ENCODE results near the gene FBXL3.

FBXL3 gene

DNA sequence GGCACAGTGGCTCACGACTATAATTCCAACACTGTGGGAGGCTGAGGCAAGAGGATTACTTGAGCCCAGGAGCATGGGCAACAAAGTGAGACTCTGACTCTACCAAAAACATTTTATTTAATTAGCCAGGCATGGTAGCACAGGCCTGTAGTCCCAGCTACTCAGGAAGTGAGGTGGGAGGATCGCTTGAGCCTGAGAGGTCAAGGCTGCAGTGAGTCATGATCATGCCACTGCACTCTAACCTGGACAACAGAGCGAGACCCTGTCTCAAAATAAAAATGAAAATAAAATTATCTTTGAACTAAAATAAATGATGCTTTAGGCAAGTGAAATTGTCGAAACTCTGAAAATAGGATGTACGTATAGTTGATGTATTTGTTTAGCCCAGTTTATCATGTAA is 43.3 kb downstream of the FBXL3 start:
- no peak for TF ChIP-seq ZNF274 (IDR thresholded peaks at IDR 0.05; ENCODE audit: low read depth, low read length)
- no peak overlapping the region for H3K4me3 ChIP-seq (ENCODE audit: low read length)

DNA sequence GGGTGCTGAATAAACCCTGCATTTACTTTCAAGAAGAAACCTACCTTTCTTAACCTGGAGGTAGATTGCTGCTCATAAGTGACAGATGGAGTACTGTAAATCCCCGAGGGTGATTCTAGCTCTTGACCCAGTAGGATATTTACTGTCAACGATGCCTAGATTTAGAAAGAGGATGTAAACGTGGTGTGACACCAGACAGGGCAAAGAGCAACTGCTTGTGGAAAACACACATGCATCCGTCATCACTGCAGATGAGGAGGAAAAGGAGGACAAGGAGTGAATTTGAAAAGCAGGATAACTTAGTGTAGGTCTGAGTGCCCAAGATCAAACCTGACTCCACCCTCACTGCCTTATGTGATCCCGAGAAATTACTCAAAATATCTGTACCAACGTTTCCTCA is 44.9 kb downstream of the FBXL3 start:
- H3K4me3 ChIP-seq (ENCODE audit: low read length) = no peak overlapping the region
- TF ChIP-seq ZNF274 (IDR thresholded peaks at IDR 0.05; ENCODE audit: low read depth, low read length) = no peak

DNA sequence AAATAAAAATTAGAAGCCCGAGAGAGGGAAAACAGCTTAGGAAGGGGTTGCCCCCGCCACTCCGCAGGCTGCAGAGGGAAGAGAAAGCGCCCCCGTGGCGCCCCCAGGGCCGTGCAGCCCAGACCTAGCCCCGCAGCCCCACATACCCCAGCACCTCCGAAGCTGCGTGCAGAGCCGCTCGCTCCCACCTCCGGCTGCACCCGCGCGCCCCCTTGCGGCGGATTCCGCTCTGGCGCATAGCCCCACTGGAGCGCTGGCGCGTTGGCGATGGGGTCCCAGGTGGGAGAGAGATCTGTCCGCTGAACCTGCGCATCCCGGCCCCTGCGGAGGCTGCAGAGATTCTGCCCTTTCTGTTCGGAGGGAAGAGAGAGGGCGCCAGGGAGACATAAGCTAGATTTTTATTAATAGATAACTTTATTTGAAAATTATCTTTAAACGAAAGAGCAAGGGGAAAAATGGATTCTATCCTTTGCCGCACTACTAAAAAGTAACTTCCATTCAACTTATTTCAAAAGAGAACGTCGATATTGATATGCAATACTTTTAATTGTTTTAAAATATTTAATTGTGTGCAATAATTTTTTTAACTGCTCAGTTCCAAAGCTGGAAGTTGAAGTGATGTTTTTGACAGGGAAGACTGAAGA is 46.8 kb downstream of the FBXL3 start:
- H3K4me3 ChIP-seq (ENCODE audit: low read length) = no peak overlapping the region
- TF ChIP-seq ZNF274 (IDR thresholded peaks at IDR 0.05; ENCODE audit: low read depth, low read length) = no peak

DNA sequence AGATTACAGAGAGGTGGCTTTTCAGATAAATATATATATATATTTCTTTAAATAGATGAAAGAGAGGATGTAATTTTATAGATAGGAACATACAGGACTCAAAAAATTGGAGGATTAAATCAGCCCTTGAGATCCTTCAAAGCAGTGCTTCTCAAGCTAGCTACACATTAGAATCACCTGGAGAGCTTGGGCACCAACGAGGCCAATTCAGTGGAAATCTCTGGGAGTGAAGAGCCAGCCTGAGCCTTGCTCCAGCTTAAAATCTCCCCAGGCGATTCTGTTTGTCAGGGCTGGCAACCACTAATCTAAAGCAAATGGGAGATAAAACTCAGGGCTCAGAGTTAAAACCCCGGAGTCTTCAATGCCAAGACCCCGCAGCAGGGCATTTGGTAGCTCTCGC is 50.0 kb downstream of the FBXL3 start:
- no peak for TF ChIP-seq ZNF274 (IDR thresholded peaks at IDR 0.05; ENCODE audit: low read depth, low read length)
- H3K4me3 ChIP-seq (ENCODE audit: low read length) = no peak overlapping the region

DNA sequence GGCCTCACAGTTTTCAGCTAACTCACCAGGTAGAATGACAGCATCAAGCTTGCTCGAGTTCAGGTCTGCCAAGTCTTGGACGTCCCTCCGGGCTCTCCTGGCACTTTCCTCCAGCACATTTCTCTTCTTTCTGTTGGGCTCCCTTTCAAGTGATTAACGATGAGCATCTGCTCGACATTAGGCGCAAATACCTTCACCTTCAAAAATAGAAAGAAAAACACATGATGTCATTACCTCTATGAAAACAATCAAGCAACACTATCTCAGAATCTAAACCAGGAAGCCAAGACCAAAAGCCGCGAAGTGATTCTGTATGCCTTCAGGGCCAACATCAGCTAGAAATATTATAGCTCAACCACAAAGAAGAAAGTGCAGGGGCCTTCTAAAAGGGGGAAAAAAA is 50.5 kb downstream of the FBXL3 start:
- TF ChIP-seq ZNF274 (IDR thresholded peaks at IDR 0.05; ENCODE audit: low read depth, low read length) = no peak
- no peak overlapping the region for H3K4me3 ChIP-seq (ENCODE audit: low read length)

DNA sequence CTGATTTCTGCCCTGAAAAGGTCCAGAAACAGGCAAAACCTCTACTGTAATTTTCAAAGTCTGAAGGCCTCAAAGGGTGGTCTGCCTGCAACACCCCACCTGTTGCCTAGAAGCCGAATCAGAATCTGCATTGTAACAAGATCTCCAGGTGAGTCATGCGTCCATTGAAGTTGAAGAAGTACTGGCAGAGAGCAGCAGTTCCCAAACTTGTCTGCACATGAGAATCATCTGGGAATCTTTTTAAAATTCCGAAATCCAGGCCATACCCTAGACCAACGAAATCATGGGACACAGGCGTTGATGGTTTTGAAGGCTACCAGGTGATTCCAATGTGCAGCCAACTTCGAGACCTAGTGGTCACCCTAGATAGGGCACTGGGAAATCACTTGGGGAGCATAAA is 51.1 kb downstream of the FBXL3 start:
- H3K4me3 ChIP-seq (ENCODE audit: low read length) = no peak overlapping the region
- TF ChIP-seq ZNF274 (IDR thresholded peaks at IDR 0.05; ENCODE audit: low read depth, low read length) = no peak

DNA sequence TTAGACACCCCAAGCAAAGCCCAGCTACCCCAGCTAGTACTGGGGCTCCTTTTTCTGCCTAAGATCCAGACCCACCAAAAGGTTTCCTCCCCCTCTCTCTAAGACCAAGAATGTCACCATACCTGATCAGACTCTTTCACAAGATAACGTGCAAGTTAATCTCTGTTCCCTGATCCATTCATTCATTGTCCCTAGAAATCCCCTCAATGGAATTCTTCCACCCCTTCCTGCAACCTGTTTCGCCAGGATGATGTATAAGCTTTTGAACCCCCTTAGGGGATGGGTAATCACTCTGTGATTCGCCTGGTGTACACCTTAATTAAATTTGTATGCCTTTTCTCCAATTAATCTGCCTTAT is 52.4 kb downstream of the FBXL3 start:
- no peak for TF ChIP-seq ZNF274 (IDR thresholded peaks at IDR 0.05; ENCODE audit: low read depth, low read length)
- no peak overlapping the region for H3K4me3 ChIP-seq (ENCODE audit: low read length)

DNA sequence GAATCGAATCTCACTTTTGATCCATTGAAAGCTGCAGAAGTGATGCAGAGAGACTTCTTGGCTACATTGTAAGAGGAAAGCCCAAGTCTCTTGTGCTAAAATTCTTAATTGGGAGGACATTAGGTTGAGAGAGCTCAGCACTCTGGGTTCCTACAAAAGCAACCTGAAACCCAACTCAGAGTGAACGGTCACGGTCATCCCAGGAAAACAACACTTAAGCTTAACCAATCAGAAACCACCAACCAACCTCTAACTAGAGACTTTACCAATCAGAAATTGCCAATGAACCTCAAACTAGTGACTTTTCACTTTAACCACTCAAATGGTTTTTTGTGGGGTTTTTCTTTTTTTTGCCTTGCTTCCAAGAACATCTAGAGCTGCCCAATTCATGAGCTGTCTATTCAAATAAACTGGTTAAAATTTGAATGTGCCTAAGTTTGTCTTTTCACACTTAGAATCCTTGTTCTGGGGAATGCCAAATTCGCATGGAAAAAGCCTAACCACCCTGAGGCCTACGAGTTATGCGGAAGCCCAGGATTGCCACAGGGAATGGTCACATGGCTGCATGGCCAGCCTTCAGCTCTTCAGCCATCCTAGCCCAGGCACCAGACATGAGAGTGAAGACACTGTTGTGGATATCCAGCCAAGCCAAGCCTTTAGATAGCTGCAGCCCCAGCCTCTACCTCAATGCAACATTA is 52.9 kb downstream of the FBXL3 start:
- TF ChIP-seq ZNF274 (IDR thresholded peaks at IDR 0.05; ENCODE audit: low read depth, low read length) = no peak
- no peak overlapping the region for H3K4me3 ChIP-seq (ENCODE audit: low read length)

DNA sequence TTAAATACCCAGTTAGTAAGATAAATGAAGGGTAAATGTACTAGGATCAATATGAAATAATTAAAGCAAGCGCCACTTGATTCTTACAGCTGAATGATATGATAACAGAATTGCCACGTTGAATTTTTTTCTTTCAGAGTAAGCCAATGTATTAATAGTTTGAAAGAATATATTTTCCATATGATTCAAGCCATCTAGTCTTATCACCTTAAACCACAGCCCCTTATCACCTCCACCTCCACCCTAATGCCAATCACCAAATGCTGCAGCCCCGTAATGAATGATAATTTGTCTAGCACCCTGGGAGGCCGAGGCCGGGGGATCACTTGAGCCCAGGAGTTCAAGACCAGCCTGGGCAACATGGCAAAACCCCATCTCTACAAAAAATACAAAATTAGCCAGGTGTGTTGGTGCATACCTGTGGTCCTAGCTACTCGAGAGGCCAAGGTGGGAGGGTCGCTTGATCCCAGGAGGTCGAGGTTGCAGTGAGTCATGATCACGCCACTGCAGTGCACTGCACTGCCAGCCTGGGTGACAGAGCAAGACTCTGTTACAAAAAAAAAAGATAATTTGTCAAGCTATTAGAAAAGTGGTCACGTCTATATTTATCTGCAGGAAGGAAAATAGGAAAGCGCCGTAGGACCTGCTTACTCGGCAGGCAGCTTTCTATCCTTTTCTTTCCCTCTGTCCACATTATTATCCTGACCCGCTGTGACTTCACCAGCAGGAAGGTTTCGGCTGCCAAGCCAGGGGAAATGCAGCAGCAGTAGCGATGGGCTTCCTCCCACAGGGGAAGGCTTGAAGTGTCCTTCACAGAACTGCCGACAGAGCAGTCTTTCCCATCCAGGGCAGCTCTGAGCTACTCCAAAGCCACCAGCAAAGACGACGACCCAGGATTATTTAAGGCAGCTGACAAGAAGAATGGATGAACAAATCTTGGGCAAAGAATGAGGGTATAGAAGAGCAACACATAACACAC is 54.8 kb downstream of the FBXL3 start:
- H3K4me3 ChIP-seq (ENCODE audit: low read length) = no peak overlapping the region
- no peak for TF ChIP-seq ZNF274 (IDR thresholded peaks at IDR 0.05; ENCODE audit: low read depth, low read length)

DNA sequence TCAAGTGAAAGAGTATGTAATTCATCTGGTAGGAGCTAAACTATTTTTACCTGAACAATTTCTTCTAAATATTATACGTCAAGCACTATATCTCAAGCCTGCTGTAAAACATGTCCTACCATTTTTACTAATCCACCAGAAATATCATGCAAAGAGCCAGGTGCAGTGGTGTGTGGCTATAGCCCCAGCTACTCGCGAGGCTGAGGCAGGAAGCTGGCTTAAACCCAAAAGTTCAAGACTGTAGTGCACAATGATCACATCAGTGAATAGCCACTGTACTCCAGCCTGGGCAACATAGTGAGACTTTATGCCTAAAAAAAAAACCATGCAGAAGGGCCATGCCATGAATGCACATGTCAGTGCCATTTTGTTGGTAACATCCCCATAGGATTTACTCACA is 55.7 kb downstream of the FBXL3 start:
- H3K4me3 ChIP-seq (ENCODE audit: low read length) = no peak overlapping the region
- no peak for TF ChIP-seq ZNF274 (IDR thresholded peaks at IDR 0.05; ENCODE audit: low read depth, low read length)

DNA sequence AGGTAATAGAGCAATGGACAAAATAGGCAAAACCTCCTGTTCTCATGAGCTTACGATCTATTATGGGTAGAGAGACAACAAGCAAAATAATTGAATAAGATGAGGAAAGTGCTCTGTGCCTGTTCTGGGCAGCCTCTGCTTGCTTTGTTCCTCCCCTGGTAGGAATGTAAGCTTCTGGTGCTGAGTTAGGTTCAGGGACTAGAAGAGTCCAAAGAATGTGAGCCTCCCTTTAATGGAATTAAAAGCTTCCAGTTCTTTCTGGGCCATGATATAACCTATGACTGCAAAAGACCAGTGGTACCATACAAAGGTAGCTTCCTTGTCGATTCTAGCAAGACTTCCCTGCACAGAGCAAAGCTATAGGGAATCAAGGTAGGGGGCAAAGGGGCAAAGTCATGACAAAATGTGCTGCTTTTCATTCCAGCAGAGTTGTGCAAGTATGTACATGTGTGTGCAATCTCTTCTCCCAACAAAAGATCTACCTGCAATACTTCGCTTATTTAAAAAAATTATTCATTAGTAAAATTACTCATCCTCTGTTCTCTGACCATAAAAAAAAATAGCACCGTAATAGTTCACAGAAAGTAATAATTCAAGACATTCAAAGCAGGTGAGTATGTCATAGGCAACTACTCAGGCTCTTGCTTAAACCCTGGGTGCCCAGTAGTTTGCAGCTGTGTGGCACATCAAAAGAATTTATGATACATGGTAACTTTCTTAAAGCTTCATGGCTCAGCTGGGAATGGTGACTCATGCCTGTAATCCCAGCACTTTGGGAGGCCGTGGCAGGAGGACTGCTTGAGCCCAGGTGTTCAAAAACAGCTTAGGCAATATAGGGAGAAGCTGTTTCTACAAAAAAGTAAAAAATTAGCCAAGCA is 57.2 kb downstream of the FBXL3 start:
- no peak for TF ChIP-seq ZNF274 (IDR thresholded peaks at IDR 0.05; ENCODE audit: low read depth, low read length)
- H3K4me3 ChIP-seq (ENCODE audit: low read length) = no peak overlapping the region

DNA sequence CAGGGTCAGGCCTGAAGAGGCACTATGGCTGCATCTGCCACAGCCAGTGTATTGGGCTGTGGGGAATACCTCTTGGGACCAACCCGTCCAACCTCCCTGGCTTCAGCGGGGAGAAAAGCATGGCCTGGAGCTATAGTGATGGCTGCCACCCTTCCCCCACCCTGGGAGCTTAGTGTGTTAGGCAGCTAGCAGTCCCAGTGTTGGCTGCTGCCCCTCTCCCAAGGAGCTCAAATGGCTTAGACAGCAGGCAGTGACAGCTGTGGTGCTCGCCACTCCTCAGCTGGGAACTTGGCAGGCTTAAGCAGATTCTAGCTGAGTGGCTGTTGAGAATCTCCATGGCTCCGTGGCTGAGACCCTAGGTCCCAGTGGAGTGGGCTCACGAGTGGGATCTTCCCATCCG is 58.9 kb downstream of the FBXL3 start:
- H3K4me3 ChIP-seq (ENCODE audit: low read length) = no peak overlapping the region
- TF ChIP-seq ZNF274 (IDR thresholded peaks at IDR 0.05; ENCODE audit: low read depth, low read length) = no peak

DNA sequence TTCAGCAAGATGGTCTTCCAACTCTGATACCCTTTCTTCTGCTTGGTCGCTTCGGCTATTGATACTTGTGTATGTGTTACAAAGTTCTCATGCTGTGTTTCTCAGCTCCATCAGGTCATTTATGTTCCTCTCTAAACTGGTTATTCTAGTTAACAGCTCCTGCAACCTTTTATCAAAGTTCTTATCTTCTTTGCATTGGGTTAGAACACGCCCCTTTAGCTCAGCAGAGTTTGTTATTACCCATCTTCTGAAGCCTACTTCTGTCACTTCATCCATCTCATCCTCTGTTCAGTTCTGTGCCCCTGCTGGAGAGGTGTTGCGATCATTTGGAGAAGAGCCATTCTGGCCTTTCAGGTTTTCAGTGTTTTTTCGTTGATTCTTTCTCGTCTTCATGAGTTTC is 59.9 kb downstream of the FBXL3 start:
- H3K4me3 ChIP-seq (ENCODE audit: low read length) = no peak overlapping the region
- TF ChIP-seq ZNF274 (IDR thresholded peaks at IDR 0.05; ENCODE audit: low read depth, low read length) = no peak

Measured in GM08714 (cell line).